NCI-H524 (cell line): ENCODE results near the gene NKX1-1.
"Not testable (repeated sequence)": the region's sequence is repeated elsewhere in the genome, so short reads cannot be mapped to it uniquely, and the experiment has no call there.

Source experiments
- DNase-seq, 2 experiments: peaks; one replicate each; lab custom pipeline; 2025; lab: John Stamatoyannopoulos, UW

The NKX1-1 gene

DNA sequence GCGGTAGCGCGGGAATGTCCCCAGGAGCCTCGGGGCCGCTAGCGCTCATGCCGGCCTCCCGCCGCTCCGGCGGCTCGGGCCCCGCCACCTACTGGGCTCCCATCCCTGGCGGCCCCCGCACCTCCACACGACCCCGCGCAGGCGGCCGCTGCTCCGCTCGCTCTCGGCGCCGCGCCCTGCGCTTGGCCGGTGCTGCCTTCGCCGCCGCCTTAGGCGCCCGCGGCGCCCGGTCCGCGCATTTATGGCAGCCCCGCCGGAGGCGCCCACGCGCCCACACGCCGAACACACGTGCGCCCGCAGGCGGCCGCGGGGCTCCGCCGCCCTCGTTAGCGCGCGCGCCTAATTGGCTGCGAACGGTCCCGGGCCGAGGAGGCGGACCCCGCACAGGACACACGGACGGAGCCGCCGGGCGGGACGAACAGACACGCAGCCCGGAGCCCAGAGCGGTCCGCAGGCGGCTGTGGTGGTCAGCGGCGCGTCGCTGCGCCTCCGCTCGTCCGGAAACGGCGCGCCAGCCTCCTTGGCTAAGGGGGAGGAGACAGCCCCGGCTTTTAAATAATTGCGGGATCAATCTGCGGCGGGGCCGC is at the start of gene NKX1-1:
Gene NKX1-1 (minus strand): TSS at position 49 of the 587 bp plus-strand sequence. CDS start 0 bp downstream, at position 49.
- no peak for DNase-seq

- no peak for DNase-seq
Observed at GRCh38 chr4:1453731-1454130, 47.5 kb upstream of the NKX1-1 start.

- no peak for DNase-seq
Observed at GRCh38 chr4:1452431-1453051, 46.3 kb upstream of the NKX1-1 start.

DNA sequence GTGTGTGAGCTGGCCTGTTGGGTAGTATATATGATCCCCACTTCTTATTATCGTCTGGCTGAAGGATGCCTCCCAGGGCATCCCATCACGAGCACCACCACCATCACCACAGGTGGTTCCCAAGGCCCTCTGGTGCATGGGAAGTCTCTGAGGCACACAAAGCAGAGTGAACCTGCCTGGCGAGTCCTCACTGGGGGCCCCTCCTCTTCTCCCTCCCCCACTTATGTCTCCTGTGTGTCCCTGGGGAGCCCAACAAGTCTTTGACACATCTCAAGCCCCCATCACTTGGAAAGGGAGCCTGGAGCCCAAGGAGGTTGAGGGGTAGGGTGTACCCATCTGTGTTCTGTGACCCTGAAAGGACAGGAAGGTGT is 45.5 kb upstream of the NKX1-1 start:
- DNase-seq, result no peak

DNA sequence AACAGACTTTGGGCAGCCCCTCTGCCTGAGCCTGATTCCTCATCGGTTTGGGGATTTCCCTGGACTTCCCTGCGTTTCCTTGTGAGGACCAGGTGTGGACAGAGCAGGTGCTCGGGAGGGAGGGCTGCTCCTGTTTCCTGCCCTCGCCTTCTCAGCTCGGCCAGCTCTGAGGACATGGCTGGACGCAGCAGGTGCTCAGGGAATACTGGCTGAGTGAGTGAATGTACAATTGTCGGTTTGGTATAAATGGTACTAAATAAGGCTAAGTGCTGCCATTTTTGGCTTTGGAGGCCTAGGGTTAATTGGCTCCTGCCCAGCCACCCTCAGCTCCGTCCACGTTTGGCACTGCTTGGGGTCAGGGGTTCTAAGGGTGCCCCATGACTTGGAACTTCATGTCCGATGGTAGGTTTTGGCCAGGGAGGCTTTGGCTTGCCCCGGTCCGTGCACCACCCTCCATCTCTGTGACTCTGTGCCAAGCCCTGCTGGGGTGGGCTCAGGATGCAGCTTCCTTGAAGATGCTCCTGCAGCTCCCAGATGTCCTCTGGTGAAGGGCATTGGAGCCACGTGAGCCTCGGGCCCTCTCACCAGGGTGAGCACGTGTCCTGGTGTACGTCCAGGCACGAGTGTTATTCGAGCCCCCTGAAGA is 45.0 kb upstream of the NKX1-1 start:
- no peak for DNase-seq

DNA sequence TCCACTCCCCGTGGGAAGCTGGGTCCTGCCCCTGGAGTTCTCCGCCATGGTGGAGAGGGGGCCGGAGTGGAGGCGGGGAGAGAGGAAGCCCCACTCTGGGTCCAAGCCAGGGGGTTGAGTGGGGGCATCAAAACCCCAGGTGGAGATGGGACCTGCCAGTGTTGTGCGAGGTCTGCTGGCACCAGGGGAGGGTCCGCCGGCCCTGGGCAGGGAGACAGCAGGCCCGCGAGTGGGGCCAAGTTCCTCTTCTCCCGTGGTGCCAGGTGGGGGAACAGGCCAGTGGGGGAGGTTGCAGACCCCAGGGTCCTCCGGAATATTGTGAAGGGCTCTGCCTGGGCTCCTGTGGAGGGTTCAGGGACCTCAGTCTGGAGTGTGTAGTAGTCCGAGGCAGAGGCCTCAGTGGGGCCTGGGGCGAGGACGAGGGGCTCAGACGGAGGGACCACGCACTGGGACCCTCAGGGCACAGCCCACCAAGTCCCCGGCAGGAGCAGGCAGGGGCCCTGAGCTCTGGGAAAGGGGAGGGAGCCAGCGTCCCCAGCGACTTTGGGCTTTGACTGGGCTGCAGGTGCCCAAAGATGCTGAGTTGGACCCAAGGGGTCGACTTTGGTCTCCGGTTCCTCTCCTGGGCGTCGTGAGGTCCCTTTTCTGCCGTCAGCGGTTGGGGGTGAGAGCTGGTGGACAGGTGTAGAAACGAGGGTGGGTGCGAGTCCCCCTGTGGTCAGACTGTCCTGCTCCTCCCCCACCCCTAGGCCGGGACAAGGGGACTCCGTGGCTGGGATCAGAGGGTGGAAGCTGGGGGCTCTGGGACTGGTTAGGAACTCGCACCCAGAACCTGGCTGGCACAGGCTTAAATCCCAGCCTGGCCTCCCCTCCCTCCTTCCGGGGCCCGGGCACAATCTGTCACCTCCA is 43.8 kb upstream of the NKX1-1 start:
- no peak for DNase-seq

DNA sequence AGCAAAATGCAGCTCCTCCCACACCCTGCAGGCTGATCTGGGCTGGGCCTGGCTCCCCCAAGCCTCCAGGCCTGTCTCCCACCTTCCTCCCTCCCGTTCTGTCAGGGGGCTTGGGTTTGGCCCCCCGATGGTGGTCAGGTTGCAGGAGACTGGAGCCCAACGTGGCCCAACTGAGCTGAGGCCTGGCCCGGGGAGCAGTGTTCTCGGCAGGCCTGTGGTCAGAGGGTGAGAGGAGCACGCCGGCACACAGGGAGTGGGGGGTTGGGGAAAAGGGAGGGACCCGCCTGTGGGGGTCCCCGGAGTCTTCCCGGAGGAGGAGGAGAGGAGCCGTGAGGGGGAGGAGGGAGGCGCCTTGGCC is 43.2 kb upstream of the NKX1-1 start:
- DNase-seq, result no peak

DNA sequence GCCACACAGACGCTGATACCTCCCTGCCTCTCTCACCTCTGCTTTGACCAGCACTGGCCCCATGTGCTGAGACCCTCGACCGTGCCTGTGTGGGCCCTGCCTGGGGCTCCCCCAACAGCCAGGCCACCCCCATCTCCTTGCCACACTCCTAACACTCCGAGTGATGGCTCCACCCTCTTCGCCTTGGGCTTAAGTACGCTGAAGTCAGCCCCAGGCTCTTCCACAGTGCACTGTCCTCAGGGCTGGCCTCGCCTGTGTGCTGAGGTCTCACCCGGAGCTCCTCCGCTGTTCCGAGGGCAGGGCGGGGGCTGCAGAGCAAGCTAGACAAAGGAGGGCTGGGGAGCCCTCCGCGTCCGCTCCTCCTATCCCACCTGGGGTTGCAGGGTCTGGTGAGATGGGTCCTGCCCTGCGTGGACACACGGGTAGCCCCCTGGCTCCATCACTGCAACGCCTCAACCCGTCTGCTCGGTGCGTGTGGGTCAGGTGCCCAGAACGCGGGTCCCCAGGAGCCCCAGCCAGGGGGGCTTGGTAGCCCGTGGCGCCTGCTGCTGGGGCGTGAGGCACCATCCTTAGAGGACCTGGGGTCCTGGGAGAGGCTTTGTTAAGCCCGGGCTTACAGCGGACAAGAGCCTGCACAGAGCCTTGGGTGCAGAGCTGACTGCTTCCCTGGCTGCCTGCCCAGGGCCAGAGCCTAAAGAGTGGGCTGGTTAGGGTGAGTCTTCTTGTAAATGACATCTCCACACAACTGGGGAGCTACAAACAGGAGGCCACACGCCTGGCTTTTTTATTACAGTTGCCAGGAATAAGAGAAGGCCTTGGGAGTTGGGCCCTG is 42.6 kb upstream of the NKX1-1 start:
- no peak for DNase-seq

GRCh38 chr4:1447676-1448588 is 41.7 kb upstream of the NKX1-1 start:
- no peak for DNase-seq

DNA sequence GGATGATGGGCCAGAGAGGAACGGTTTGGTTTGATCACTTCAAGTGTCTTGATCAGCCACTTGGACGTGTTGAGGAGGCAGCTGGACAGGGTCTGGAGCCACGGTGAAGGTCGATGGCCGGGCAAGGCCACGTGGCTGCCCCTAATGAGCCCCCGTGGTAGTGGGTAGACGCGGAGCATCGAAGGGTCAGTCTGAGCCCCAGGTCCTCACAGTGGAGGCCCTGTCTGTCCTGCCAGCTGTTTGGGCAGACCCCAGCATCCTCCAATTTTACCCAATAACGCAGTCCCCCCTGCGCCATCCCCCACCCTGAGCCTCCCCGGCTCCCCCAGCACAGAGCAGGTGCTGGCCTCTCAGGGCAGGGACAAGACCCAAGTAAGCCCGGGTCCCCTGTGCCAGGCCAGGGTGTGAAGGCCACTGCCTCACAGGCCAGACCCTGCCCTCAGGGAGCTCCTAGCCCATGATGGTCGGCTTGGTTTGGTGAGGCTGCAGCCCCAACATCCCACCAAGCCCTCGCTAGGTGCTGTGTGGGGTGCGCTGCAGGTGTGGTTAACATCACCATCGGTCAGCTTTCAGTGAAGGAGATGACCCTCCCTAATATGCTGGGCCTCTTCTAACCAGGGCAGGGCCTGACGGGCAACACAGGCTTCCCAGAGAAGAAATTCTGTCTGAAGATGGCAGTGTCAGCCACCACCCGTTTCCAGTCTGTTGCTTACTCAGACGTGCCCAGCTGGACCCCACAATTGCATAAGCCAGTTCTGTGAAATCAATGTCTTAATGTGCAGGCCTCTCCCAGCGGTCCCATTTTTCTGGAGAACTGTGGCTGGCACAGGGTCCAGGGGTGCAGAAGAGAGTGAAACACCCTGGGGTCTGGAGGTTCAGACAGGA is 40.5 kb upstream of the NKX1-1 start:
- DNase-seq, result no peak

DNA sequence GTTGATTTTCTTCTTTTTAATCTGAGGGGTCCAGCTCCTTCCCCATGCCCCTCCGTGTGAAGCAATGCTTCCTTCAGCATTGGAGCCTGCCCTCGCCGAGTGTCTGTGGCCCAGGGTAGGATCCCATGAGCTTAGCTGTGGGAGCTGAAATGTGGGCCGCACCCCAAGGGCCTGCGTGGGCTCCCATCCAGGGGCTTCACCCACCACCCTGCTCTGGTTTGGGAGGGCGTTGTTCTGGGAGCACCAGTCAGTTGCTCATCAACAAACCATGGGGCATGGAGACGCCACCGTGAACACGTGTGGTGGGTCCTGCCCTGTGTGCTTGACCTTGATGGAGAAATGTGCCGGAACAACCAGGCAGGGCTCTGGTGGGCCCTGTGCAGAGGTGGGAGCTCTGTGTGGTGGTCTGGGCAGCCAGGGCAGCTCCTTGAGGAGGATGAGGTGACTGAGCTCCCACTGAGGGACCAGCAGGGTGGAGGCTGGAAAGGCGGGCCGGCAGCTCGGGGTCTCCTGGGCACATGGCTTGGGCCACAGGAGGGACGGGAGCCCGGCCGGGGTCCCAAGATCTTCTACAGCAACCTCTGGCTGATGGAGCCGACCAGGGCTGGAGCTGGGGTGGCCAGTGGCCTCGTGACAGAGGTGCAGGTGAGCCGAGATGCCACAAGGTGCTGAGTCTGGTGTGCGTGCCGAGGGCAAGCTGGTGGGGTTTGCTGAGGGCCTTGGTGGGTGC is 39.6 kb upstream of the NKX1-1 start:
- DNase-seq, result no peak

GRCh38 chr4:1443688-1444172 is 37.5 kb upstream of the NKX1-1 start:
- not testable (repeated sequence) for DNase-seq

- DNase-seq, result no peak
Observed at GRCh38 chr4:1427010-1427409, 20.8 kb upstream of the NKX1-1 start.

DNA sequence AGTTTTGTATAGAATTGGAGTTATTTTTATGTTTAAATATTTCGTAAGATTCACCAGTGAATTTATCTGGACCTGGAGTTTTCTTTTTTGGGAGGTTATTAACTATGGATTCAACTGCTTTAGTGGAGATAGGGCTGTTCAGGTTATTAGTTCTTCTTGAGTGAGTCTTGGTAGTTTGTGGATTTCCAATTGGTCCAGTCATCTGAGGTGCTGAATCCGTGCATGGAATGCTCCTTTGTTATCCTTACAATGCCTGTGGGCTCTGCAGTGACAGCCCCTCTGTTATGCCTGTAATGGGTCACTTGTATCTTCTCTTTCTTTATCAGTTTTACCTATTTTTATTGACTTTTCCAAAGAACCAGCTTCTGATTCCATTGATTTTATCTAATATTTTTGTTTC is 15.4 kb upstream of the NKX1-1 start:
- no peak for DNase-seq

- no peak for DNase-seq
Observed at GRCh38 chr4:1419708-1420107, 13.5 kb upstream of the NKX1-1 start.

DNA sequence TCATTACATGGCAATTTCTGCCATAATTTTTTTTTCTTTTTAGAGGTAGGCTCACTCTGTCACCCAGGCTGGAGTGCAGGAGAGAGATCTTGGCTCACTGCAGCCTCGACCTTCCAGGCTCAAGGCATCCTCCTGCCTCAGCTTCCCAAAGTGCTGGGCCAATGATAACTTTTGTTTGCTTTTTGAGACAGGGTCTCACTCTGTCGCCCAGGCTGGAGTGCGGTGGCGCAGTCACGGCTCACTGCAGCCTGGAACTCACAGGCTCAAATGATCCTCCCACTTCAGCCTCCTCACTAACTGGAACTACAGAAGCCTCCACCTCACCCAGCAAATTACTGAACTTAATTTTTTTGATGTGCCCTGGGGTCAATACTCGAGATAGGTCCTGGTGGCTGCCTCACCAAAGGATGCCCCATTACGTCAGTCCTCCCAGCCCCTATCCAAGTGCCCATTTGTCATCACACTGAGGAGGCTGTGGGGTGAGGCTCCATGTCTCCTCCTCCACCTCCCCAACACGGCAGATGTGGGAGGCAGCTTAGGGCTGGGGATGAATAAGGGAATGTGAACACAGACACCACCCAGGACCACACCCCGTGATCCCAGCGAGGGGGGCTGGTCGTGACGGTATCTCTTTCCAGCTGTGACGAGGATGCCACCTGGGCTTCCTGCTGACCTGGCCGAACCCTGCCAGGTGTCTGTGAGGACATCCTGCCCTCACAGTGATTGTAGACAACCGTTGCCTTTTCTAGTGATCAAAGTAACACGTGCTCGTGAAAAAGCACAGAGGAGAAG is 12.4 kb upstream of the NKX1-1 start:
- no peak for DNase-seq

DNA sequence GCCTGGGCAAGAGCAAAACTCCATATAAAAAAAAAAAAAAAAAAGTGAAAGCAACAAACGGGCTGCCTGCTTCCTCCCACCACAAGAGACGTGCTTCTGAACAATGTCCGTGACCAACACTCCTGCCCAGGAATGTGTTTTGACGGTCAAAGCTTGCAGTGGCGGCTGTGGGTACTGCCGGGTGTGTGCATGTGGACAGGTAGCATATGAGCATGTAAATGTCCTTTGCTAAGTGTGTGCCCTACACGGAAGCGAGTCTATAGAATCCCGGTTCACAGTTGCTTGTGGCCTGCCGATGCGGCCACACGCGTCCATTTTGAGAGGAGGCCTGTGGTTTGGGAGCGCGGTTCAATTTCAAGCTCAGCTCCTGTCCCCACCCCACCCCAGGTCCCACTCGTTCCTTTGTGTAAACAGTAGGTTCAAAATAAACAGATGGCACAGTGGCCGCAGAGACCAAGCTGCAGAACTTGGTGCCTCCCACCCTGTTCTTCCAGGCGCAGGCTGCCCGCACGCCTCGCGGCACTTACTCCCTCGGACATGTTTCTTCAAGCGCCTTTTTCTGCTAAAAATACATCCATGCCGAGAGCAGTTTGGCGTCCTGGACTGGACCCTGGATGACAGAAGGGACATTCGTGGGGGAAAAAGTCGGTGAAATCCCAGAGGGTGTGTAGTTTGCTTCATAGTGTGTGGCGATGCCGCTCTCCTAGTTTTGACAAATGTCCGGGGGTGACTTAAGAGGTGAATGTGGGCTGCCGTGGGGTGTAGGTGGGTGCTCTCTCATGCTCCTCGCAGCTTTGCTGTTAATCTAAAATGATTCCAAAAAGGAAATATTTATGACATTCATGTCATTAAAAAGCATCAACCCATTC is 11.5 kb upstream of the NKX1-1 start:
- no peak for DNase-seq
